HG03432 (cell line): ENCODE data around the gene EGR1.
A peak's percentile ranks its signal among the peaks of the same experiment; 100 is the strongest.

Experiments
- ATAC-seq: cut with Tn5 transposase; IDR thresholded peaks from one replicate; pipeline ENCODE4 v1.9.1; 2021; ENCODE audit warnings: mild to moderate bottlenecking, moderate library complexity; ENCODE audit not compliant: unreplicated experiment

Gene EGR1

DNA sequence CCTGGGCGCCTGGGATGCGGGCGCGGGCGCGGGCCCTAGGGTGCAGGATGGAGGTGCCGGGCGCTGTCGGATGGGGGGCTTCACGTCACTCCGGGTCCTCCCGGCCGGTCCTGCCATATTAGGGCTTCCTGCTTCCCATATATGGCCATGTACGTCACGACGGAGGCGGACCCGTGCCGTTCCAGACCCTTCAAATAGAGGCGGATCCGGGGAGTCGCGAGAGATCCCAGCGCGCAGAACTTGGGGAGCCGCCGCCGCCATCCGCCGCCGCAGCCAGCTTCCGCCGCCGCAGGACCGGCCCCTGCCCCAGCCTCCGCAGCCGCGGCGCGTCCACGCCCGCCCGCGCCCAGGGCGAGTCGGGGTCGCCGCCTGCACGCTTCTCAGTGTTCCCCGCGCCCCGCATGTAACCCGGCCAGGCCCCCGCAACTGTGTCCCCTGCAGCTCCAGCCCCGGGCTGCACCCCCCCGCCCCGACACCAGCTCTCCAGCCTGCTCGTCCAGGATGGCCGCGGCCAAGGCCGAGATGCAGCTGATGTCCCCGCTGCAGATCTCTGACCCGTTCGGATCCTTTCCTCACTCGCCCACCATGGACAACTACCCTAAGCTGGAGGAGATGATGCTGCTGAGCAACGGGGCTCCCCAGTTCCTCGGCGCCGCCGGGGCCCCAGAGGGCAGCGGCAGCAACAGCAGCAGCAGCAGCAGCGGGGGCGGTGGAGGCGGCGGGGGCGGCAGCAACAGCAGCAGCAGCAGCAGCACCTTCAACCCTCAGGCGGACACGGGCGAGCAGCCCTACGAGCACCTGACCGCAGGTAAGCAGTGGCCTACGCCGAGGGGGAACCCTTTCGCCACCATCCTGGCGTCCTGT is at the start of gene EGR1:
EGR1 (plus strand) TSS at position 219 of the 864 bp plus-strand sequence; CDS start at position 502, 283 bp downstream.
- ATAC-seq, result peak; percentile 63

DNA sequence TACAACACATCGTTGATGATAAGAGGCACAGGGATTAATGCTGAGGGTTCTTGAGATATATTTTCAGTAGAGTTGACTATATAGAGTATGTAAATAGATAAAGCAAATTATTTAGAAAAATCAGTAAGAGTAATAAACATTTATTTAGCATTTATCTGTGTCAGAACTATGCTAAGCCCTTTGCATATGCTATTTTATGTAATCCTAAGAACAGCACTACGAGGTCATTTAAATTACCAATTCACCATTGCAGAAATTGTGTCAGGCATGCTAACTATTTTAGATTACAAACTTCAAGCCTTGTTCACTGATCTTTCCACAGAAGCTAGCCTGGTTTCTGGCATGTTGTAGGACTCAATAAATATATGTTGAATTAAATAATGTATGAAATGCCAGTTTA is 46.8 kb upstream of the EGR1 start:
- ATAC-seq, result no peak

GRCh38 chr5:138425079-138425478 is 40.2 kb upstream of the EGR1 start:
- no peak for ATAC-seq

- no peak for ATAC-seq
Observed at GRCh38 chr5:138435943-138436342, 29.3 kb upstream of the EGR1 start.

DNA sequence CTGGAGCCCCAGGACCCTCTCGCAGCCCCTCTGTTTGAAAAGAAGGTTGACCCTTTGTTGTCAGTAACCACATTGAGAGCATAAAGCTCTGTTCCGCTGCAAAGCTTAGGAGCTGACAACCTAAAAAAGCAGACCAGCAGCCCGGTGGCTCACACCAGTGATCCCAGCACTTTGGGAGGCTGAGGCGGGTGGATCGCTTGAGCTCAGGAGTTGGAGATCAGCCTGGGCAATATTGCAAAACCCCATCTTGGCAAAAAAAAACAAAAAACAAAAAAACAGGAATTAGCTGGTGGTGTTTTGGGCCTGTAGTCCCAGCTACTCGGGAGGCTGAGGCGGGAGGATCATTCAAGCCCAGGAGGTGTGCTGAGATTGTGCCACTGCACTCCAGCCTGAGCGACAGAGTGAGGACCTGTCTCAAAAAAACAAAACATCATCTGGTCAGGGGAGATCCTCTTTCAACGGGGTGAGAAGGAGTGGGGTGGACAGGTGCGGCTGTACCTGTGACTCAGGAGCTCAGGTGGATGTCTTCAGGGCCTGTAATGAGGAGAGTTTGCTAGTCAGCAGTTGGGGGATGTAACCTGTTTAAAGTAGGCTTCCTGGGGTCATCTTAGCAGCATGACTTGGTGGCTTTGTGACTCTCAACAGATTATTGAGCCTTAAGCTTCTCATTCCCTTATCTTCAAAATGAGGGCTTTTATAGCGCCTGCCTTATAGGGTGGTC is 27.1 kb upstream of the EGR1 start:
- no peak for ATAC-seq

GRCh38 chr5:138438724-138439476 is 26.4 kb upstream of the EGR1 start, which contains the start of gene REEP2:
Gene REEP2 (plus strand): TSS chr5:138439057. CDS start chr5:138439209, 152 bp downstream.
- peak; percentile 78 for ATAC-seq

GRCh38 chr5:138439477-138440158 is 25.7 kb upstream of the EGR1 start:
- ATAC-seq, result no peak

DNA sequence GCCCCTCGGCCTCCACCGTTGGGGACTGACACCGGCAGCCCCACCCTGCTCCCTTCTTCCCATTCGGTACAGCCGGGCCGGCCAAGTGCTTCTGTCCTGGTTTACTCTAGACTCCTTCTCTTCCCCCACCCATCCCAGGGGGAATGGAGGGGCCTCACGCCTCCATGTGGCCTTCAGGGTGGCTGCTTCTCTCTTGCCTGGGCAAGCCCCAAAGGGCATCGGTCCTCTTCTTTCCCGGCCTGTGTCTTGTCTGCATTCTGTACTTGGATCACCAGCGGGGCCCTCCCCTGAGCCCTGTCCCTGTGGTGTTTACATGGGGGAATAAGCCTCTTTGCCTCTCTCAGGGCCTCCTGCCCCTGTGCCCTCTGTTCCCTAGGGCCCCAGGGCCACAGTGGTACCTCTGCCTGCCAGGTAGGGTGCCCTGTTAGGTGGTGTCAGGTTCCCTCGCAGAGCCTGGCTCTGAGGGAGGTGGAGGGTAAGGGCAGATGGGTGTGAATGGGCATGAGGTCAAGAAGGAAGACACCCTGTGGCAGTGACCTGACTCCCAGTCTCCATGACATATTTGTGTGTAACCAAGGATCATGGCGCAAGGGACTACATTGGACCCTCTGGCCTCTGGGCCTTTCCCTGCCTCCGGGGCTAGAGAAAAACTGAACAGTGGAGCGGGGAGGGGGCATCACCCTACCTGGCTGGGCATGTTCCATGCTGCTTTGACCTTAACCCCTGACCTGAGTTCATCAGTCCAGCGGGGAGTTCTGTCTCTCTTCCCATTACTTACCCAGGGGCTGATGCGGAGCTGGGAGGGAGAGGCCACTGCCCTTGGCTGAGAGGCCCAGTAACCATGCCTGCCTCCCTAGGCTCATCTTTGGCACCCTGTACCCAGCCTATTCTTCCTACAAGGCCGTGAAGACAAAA is 24.9 kb upstream of the EGR1 start:
- no peak for ATAC-seq

GRCh38 chr5:138441221-138441620 is 24.1 kb upstream of the EGR1 start:
- no peak for ATAC-seq

DNA sequence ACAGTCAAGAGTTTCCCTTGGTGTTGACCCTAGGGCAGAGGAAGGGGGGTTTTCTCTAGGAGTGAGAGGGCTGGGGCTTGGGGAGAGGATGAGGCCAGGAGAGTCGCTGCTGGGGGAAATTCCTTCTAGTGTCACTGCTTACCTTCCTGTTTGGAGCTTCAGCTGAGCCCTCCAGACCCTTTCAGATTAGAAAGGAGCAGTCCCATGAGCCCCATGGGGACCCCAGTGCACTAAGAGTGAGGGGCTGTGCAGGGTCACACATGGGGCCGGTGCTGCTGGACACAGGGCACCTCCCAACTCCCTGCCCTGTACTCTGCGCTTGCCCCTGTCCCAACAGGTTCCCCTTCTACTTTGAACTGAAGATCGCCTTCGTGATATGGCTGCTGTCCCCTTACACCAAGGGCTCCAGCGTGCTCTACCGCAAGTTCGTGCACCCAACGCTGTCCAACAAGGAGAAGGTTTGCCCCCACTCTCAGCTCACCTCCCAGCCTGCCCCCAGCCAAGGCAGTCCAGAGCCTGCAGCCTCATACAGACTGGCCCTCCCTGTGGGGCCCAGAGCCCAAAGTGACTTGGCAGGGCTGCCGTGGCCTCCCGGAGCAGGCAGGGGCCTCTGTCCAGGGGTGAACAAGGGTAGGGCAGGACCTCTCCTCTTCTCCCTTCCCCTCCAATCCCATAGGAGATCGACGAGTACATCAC is 21.1 kb upstream of the EGR1 start:
- ATAC-seq, result no peak

DNA sequence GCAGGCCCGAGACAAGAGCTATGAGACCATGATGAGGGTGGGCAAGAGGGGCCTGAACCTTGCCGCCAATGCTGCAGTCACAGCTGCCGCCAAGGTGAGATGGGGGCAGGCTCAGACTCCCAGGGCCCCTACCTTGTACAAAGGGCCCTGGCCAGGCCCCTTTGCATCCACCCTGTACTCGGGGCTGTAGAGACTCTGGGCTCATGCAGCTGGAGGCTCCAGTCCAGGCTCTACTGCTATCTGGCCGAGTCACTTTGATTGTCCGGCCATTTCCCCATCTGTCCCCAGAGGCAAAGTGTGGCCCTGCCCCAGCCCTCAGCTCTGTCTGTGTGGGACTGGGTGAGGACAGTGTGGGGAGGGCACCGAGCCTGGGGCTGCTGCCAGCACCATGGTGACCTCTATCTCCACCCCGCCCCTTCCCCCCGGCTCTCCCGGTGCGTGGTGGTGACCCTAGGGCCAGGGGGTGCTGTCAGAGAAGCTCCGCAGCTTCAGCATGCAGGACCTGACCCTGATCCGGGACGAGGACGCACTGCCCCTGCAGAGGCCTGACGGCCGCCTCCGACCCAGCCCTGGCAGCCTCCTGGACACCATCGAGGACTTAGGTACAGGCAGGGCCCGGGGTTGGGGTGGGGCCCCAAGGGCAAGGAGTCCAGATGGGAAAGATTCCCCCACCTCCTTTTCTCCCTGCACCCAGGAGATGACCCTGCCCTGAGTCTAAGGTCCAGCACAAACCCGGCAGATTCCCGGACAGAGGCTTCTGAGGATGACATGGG is 20.3 kb upstream of the EGR1 start:
- ATAC-seq, result no peak

DNA sequence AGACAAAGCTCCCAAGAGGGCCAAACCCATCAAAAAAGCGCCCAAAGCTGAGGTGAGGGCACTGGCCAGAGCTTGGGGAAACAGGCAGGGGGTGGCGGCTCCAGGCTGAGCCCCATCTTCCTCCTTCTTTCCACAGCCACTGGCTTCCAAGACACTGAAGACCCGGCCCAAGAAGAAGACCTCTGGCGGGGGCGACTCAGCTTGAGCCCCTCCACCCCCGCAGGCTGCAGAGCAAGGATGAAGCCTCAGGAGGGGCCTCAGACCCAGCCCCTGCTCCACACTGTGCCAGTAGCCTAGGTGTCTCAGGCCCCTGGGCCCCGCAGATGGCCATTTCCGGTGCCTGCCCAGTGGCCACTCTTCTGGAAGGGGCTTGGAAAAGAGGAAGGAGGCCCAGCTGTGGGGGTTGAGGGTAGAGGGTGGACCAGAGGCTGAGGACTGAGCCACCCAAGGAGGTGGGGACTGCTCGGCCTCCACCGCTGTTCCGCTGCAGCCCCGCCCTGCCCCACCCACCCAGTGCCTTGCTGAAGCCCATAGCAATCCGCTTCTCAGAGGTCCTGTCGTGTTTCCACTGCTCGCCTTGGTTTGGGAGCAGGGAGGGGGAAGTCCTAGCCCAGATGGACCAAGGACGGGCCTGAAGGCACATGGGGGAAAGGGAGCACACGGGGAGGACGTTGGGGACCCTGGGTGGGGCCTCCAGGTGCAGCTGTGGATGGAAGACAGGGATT is 19.6 kb upstream of the EGR1 start:
- no peak for ATAC-seq

DNA sequence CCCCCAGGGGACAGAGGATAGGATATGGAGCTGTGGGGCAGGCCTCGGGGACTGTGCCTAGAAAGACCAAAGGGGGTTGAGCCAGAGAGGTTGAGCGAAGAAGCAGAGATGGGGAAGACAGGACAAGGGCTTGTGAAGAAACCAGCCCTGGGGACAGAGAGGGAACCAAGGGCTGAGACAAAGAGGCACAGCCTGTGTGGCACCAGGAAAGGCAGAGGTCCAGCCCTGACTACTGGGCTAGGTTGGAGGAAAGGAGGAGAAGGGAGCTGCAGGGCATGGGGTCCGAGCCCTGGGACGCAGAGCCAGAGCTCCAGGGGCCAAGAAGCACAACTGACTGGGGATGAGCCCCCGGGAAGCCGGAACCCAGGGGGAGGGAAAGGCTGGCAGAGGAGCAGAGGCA is 17.2 kb upstream of the EGR1 start:
- no peak for ATAC-seq

DNA sequence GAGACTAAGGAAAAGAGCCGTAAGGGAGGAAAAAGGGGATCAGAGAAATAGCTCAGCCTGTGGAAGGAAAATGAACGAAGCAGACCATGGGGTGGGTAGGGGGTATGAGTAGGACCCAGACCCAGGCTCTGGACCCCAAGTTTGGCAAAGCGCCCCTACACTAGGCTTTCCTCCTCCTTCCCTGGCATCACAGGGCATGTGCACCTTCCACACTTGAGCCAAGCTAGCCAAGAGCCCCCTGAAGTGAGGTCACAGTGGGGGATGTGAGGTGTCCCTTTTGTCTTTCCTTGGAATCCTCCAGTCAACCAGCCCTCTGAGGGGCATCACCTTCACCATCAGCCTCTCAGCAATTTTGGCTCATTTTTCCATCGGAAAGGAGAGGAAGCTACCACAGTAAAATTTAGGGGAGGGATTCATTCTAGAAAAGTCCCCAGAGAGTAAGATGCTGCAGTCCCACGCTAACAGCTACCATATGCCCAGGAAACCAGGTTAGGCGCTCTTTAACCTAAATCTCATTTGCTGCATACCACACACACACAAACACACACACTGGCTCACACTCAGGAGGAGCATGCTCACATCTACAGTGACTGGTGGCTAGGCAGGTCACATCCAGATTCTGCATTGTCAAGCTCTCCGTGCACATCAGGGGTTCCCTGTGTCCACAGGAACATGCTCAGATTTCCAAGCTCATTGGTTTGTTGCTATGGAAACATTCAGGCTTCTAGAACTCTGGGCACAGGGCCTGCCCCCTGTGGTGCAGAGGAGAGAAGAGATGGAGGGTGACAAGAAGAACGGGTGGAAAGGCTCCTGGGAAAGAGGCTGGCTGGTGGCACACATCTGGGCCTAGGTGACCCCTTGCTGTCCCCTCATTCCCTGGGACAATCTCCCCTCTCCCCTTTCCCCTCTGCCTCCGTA is 16.5 kb upstream of the EGR1 start:
- ATAC-seq, result no peak

DNA sequence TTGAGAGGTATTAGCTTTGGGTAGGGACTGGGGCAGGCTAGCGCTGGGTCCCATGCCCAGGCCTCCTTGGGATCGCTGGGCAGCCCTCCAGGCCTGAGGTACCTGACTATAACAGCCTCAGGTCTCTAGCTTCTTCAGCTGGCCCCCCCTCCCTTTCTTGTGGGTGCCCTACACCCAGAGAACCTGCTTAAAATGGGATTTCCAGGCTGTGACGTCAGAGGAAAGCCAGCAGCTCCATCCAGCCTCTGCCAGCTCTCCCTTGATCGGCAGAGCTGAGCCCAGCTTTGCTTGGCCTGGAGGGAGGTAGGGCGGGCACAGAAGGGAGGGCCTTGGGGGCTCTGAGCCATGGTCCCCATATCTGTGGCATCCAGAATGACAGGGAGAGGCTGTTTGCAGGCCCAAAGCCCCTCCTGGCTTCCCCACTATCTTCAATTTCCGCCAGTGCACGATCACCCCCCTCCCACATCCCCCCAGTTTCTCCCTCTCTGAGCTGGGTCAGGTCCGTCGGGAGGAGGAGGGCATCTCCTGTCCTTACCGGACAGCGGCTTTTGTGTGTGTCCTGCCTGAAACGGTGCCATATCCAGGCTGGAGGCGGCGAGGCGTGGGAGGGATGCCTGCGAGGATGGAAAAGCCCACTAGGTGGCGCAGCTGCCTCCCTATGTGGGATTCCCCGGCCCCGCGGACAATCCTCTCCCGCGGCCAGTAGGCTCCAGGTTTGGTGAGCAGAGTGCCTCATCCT is 15.6 kb upstream of the EGR1 start:
- peak; percentile 75 for ATAC-seq

- ATAC-seq, result no peak
Observed at GRCh38 chr5:138450971-138451370, 14.3 kb upstream of the EGR1 start.
